ENCODE data around the gene ALB. TPM values are rescaled to one million over a fixed set of nuclear protein-coding genes. Genes with fewer than 3 reads are reported as not detected.

ALB gene
- total RNA-seq, 1 donor from 2014 or later: not detected

DNA sequence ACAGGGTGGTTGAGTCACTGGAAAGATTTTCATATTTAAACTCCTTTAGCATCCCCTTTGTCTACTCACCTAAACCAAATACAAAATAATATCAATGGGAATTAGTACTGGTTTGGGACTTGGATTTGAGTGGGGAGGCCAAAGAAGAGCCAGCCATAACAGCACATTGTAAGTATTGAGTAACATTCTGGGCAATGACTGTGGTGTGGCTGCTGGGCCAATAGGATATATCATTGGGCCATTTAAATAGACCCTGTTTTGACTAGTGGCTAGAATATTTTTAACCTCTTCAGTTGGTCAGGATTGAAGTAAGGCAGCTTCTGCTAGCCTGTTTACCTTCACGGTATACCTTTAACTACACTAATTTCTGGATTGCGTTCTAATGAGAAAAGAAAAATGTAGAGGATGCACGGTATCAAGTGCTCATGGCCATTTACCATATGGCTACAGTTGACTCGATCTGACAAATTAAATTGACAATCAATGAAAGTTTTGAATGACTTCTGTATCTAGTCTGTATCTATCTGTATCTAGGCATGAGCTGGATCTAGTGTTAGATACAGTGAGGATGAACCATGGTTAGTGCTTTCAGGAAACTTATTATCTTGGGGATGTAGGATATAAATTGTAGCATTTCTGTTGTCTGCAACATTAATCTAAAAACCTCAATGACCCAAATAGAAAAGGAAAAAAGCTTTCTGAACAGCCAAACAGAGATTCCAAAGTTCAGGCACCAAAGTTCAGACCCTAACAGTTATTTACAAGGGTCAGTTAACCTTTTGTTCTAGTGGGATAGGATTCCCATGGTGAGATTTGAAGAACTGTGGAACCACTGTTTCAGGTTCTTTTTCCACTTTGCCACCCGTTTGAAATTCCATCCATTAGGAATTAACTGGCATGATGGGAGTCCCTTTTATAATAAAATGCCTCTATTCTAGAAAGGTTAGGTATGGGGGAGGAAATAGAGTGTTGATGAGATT lies 6.8 kb upstream of the ALB start:
- H3K4me1 Mint-ChIP-seq: no peaks in the 10 kb centered on the region
- ChIA-PET POLR2A (no interaction called here), CTCF (no interaction called here)
- TF ChIP-seq, protein P1, sequence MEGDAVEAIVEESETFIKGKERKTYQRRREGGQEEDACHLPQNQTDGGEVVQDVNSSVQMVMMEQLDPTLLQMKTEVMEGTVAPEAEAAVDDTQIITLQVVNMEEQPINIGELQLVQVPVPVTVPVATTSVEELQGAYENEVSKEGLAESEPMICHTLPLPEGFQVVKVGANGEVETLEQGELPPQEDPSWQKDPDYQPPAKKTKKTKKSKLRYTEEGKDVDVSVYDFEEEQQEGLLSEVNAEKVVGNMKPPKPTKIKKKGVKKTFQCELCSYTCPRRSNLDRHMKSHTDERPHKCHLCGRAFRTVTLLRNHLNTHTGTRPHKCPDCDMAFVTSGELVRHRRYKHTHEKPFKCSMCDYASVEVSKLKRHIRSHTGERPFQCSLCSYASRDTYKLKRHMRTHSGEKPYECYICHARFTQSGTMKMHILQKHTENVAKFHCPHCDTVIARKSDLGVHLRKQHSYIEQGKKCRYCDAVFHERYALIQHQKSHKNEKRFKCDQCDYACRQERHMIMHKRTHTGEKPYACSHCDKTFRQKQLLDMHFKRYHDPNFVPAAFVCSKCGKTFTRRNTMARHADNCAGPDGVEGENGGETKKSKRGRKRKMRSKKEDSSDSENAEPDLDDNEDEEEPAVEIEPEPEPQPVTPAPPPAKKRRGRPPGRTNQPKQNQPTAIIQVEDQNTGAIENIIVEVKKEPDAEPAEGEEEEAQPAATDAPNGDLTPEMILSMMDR (IDR thresholded peaks at IDR 0.05): no peak
- DNase-seq (no peak), ATAC-seq (ENCODE audit: low read depth) (no peak)
- H3K27ac Mint-ChIP-seq: no peak overlapping the region
- H3K4me3 Mint-ChIP-seq: no peak overlapping the region
- H3K27me3 Mint-ChIP-seq: peaks cover 15% of the 10 kb centered on the region
- H3K9me3 Mint-ChIP-seq: no peaks in the 10 kb centered on the region
- intact Hi-C loops (cut with micrococcal nuclease): no loop called here
- H3K36me3 Mint-ChIP-seq (ENCODE audit: low read depth): no peaks in the 10 kb centered on the region

DNA sequence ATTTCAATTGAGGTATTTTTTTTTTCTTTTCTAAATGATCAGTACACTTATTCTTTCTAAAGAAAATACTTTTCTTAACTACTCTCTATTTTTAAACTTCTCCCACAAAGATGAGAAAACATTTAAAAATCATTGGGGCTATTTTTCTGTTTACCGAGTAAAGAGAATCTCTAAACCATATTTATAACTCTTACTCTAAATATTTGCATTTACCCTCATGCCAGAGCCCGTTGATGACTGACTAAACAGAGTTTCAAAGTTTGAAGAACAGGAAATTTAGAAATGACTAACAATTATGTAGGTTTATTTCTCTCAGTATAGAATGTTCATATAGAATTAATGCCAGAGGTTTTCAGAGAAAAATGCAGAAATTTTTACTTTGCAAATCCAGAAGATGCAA lies 2.7 kb upstream of the ALB start:
- ATAC-seq (ENCODE audit: low read depth) (no peak), DNase-seq (no peak)
- Mint-ChIP-seq H3K27ac (no peak overlapping the region), H3K36me3 (ENCODE audit: low read depth) (no peaks in the 10 kb centered on the region), H3K4me1 (no peaks in the 10 kb centered on the region), H3K27me3 (peaks cover 7% of the 10 kb centered on the region), H3K4me3 (no peak overlapping the region), H3K9me3 (no peaks in the 10 kb centered on the region)
- CTCF ChIA-PET: no interaction called here
- POLR2A ChIA-PET: no interaction called here
- intact Hi-C loops (cut with micrococcal nuclease): no loop called here
- TF ChIP-seq, protein P1 (IDR thresholded peaks at IDR 0.05): no peak

DNA sequence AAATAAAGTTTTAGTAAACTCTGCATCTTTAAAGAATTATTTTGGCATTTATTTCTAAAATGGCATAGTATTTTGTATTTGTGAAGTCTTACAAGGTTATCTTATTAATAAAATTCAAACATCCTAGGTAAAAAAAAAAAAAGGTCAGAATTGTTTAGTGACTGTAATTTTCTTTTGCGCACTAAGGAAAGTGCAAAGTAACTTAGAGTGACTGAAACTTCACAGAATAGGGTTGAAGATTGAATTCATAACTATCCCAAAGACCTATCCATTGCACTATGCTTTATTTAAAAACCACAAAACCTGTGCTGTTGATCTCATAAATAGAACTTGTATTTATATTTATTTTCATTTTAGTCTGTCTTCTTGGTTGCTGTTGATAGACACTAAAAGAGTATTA lies 370 bp downstream of the ALB start:
- no peaks in the 10 kb centered on the region for H3K36me3 Mint-ChIP-seq (ENCODE audit: low read depth)
- no peak overlapping the region for H3K4me3 Mint-ChIP-seq
- no peak overlapping the region for H3K27ac Mint-ChIP-seq
- no peaks in the 10 kb centered on the region for H3K9me3 Mint-ChIP-seq
- H3K27me3 Mint-ChIP-seq: no peaks in the 10 kb centered on the region
- POLR2A ChIA-PET: no interaction called here
- ATAC-seq (ENCODE audit: low read depth) (no peak), DNase-seq (no peak)
- no peaks in the 10 kb centered on the region for H3K4me1 Mint-ChIP-seq
- TF ChIP-seq, protein P1 (IDR thresholded peaks at IDR 0.05): no peak
- intact Hi-C loops (cut with micrococcal nuclease): no loop called here
- CTCF ChIA-PET: no interaction called here

DNA sequence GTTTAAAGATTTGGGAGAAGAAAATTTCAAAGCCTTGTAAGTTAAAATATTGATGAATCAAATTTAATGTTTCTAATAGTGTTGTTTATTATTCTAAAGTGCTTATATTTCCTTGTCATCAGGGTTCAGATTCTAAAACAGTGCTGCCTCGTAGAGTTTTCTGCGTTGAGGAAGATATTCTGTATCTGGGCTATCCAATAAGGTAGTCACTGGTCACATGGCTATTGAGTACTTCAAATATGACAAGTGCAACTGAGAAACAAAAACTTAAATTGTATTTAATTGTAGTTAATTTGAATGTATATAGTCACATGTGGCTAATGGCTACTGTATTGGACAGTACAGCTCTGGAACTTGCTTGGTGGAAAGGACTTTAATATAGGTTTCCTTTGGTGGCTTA lies 1.1 kb downstream of the ALB start:
- intact Hi-C loops (cut with micrococcal nuclease): no loop called here
- TF ChIP-seq, protein P1 (IDR thresholded peaks at IDR 0.05): no peak
- H3K27ac Mint-ChIP-seq: no peak overlapping the region
- H3K9me3 Mint-ChIP-seq: no peaks in the 10 kb centered on the region
- H3K4me1 Mint-ChIP-seq: no peaks in the 10 kb centered on the region
- H3K36me3 Mint-ChIP-seq (ENCODE audit: low read depth): no peaks in the 10 kb centered on the region
- H3K27me3 Mint-ChIP-seq: no peaks in the 10 kb centered on the region
- H3K4me3 Mint-ChIP-seq: no peak overlapping the region
- ChIA-PET CTCF (no interaction called here), POLR2A (no interaction called here)
- ATAC-seq (ENCODE audit: low read depth) (no peak), DNase-seq (no peak)

DNA sequence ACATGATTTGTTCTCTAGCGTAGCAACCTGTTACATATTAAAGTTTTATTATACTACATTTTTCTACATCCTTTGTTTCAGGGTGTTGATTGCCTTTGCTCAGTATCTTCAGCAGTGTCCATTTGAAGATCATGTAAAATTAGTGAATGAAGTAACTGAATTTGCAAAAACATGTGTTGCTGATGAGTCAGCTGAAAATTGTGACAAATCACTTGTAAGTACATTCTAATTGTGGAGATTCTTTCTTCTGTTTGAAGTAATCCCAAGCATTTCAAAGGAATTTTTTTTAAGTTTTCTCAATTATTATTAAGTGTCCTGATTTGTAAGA lies 2.4 kb downstream of the ALB start:
- Mint-ChIP-seq H3K36me3 (ENCODE audit: low read depth) (no peaks in the 10 kb centered on the region), H3K9me3 (no peaks in the 10 kb centered on the region), H3K27me3 (no peaks in the 10 kb centered on the region), H3K4me3 (no peak overlapping the region), H3K4me1 (no peaks in the 10 kb centered on the region), H3K27ac (no peak overlapping the region)
- ChIA-PET POLR2A (no interaction called here), CTCF (no interaction called here)
- TF ChIP-seq, protein P1 (IDR thresholded peaks at IDR 0.05): no peak
- intact Hi-C loops (cut with micrococcal nuclease): no loop called here
- ATAC-seq (ENCODE audit: low read depth): no peak
- no peak for DNase-seq

Measured in activated B cell treated with CpG ODN at 0.5 μM for 24 hours (primary cell).